ENCODE measurements around the gene AMBP.
"Not testable (repeated sequence)": the region's sequence is repeated elsewhere in the genome, so short reads cannot be mapped to it uniquely, and the experiment has no call there.

AMBP gene

GRCh38 chr9:114083666-114084065, 5.6 kb upstream of the AMBP start:
- Histone ChIP-seq H4K8ac (ENCODE audit: low read depth, low read length) (no peak overlapping the region), H3K4me1 (ENCODE audit: control insufficient read depth in 2 of 2, insufficient read depth in 1 of 2, low read depth in 1 of 2, low read length in 2 of 2) (peaks cover 0 to 2% of the 10 kb centered on the region in 2 donors), H3K4me3 (ENCODE audit: low read length in 2 of 2) (no peak overlapping the region), H3K27me3 (ENCODE audit: control insufficient read depth in 3 of 3, insufficient read depth in 3 of 3, low read depth in 1 of 3, low read length in 3 of 3) (peaks cover 0 to 36% (median 0%) of the 10 kb centered on the region in 3 experiments), H2AFZ (ENCODE audit: low read length) (no peak overlapping the region), H3K36me3 (replicated peaks in 1 of 2; ENCODE audit: control insufficient read depth in 2 of 2, insufficient read depth in 2 of 2, low read length in 2 of 2) (no peaks in the 10 kb centered on the region), H2BK120ac (ENCODE audit: low read depth, low read length) (no peak overlapping the region), H3K9me3 (replicated peaks in 1 of 2; ENCODE audit: control insufficient read depth in 2 of 2, insufficient read depth in 1 of 2, low read depth in 1 of 2, low read length in 2 of 2) (no peaks in the 10 kb centered on the region), H3K23ac (ENCODE audit: low read depth, low read length, poor library complexity) (no peak overlapping the region), H3K4ac (ENCODE audit: low read length) (no peak overlapping the region), H2AK5ac (ENCODE audit: low read depth, low read length) (no peak overlapping the region), H3K79me1 (ENCODE audit: low read depth, low read length) (no peaks in the 10 kb centered on the region), H2BK12ac (ENCODE audit: low read length) (no peak overlapping the region), H3K18ac (ENCODE audit: low read length) (no peak overlapping the region), H3K14ac (ENCODE audit: low read length) (no peak overlapping the region), H3K27ac (replicated peaks; ENCODE audit: low read length) (no peak overlapping the region), H2BK5ac (ENCODE audit: low read length) (no peak overlapping the region), H3K4me2 (ENCODE audit: insufficient read depth, low read length, poor library complexity, severe bottlenecking) (no peak overlapping the region), H2BK15ac (ENCODE audit: low read length) (no peak overlapping the region), H4K91ac (ENCODE audit: low read depth, low read length, poor library complexity) (no peak overlapping the region), H3K9ac (ENCODE audit: low read depth, low read length, poor library complexity) (no peak overlapping the region)
- no CpG with 5 or more reads among the region's 6 CpGs for WGBS, 2 donors (ENCODE audit: extremely low coverage in 2 of 2, insufficient read length in 2 of 2, insufficient replicate concordance in 1 of 2)
- no peak for DNase-seq (ENCODE audit: low spot score)

GRCh38 chr9:114082763-114083412, 4.8 kb upstream of the AMBP start:
- not testable (repeated sequence) for H3K4me3 ChIP-seq (ENCODE audit: low read length in 2 of 2); H2BK120ac ChIP-seq (ENCODE audit: low read depth, low read length); H3K9me3 ChIP-seq (replicated peaks in 1 of 2; ENCODE audit: control insufficient read depth in 2 of 2, insufficient read depth in 1 of 2, low read depth in 1 of 2, low read length in 2 of 2); H2BK5ac ChIP-seq (ENCODE audit: low read length); H4K8ac ChIP-seq (ENCODE audit: low read depth, low read length); H3K23ac ChIP-seq (ENCODE audit: low read depth, low read length, poor library complexity); H3K4ac ChIP-seq (ENCODE audit: low read length); H3K9ac ChIP-seq (ENCODE audit: low read depth, low read length, poor library complexity); H4K91ac ChIP-seq (ENCODE audit: low read depth, low read length, poor library complexity); H3K27ac ChIP-seq (replicated peaks; ENCODE audit: low read length); H2BK15ac ChIP-seq (ENCODE audit: low read length); H3K36me3 ChIP-seq (replicated peaks in 1 of 2; ENCODE audit: control insufficient read depth in 2 of 2, insufficient read depth in 2 of 2, low read length in 2 of 2); H3K4me1 ChIP-seq (ENCODE audit: control insufficient read depth in 2 of 2, insufficient read depth in 1 of 2, low read depth in 1 of 2, low read length in 2 of 2); DNase-seq (ENCODE audit: low spot score); H2BK12ac ChIP-seq (ENCODE audit: low read length); H3K4me2 ChIP-seq (ENCODE audit: insufficient read depth, low read length, poor library complexity, severe bottlenecking); H3K79me1 ChIP-seq (ENCODE audit: low read depth, low read length); H3K14ac ChIP-seq (ENCODE audit: low read length); H2AK5ac ChIP-seq (ENCODE audit: low read depth, low read length); H3K18ac ChIP-seq (ENCODE audit: low read length)
- H3K27me3 ChIP-seq (ENCODE audit: control insufficient read depth in 3 of 3, insufficient read depth in 3 of 3, low read depth in 1 of 3, low read length in 3 of 3): peaks cover 0 to 36% (median 0%) of the 10 kb centered on the region in 3 experiments
- no CpG with 5 or more reads among the region's 13 CpGs for WGBS, 2 donors (ENCODE audit: extremely low coverage in 2 of 2, insufficient read length in 2 of 2, insufficient replicate concordance in 1 of 2)
- peak overlapping the region; percentile 34 for H2AFZ ChIP-seq (ENCODE audit: low read length)

GRCh38 chr9:114082017-114082762, 4.1 kb upstream of the AMBP start:
- peak; percentile 92 for DNase-seq (ENCODE audit: low spot score)

GRCh38 chr9:114081441-114082016, 3.4 kb upstream of the AMBP start:
- H3K36me3 ChIP-seq (replicated peaks in 1 of 2; ENCODE audit: control insufficient read depth in 2 of 2, insufficient read depth in 2 of 2, low read length in 2 of 2): no peaks in the 10 kb centered on the region
- no peak for DNase-seq (ENCODE audit: low spot score)
- H3K4me1 ChIP-seq (ENCODE audit: control insufficient read depth in 2 of 2, insufficient read depth in 1 of 2, low read depth in 1 of 2, low read length in 2 of 2): peaks cover 0 to 6% of the 10 kb centered on the region in 2 donors
- no peak overlapping the region for H3K4ac ChIP-seq (ENCODE audit: low read length)
- WGBS, 2 donors (ENCODE audit: extremely low coverage in 2 of 2, insufficient read length in 2 of 2, insufficient replicate concordance in 1 of 2): no CpG with 5 or more reads among the region's 6 CpGs
- no peak overlapping the region for H3K14ac ChIP-seq (ENCODE audit: low read length)
- no peak overlapping the region for H3K27ac ChIP-seq (replicated peaks; ENCODE audit: low read length)
- no peak overlapping the region for H2BK120ac ChIP-seq (ENCODE audit: low read depth, low read length)
- no peaks in the 10 kb centered on the region for H3K79me1 ChIP-seq (ENCODE audit: low read depth, low read length)
- no peaks in the 10 kb centered on the region for H3K9me3 ChIP-seq (replicated peaks in 1 of 2; ENCODE audit: control insufficient read depth in 2 of 2, insufficient read depth in 1 of 2, low read depth in 1 of 2, low read length in 2 of 2)
- no peak overlapping the region for H2BK15ac ChIP-seq (ENCODE audit: low read length)
- no peak overlapping the region for H4K91ac ChIP-seq (ENCODE audit: low read depth, low read length, poor library complexity)
- no peak overlapping the region for H2AK5ac ChIP-seq (ENCODE audit: low read depth, low read length)
- no peak overlapping the region for H3K9ac ChIP-seq (ENCODE audit: low read depth, low read length, poor library complexity)
- no peak overlapping the region for H2AFZ ChIP-seq (ENCODE audit: low read length)
- H4K8ac ChIP-seq (ENCODE audit: low read depth, low read length): no peak overlapping the region
- H2BK12ac ChIP-seq (ENCODE audit: low read length): no peak overlapping the region
- H3K27me3 ChIP-seq (ENCODE audit: control insufficient read depth in 3 of 3, insufficient read depth in 3 of 3, low read depth in 1 of 3, low read length in 3 of 3): peaks cover 0 to 30% (median 0%) of the 10 kb centered on the region in 3 experiments
- H3K4me3 ChIP-seq (ENCODE audit: low read length in 2 of 2): no peak overlapping the region
- H3K4me2 ChIP-seq (ENCODE audit: insufficient read depth, low read length, poor library complexity, severe bottlenecking): no peak overlapping the region
- no peak overlapping the region for H3K23ac ChIP-seq (ENCODE audit: low read depth, low read length, poor library complexity)
- no peak overlapping the region for H2BK5ac ChIP-seq (ENCODE audit: low read length)
- no peak overlapping the region for H3K18ac ChIP-seq (ENCODE audit: low read length)

More at GRCh38 chr9:114082017-114082762, 4.1 kb upstream of the AMBP start:
- Histone ChIP-seq H3K9ac (ENCODE audit: low read depth, low read length, poor library complexity) (no peak overlapping the region), H3K14ac (ENCODE audit: low read length) (peak overlapping the region; percentile 14), H3K4me2 (ENCODE audit: insufficient read depth, low read length, poor library complexity, severe bottlenecking) (no peak overlapping the region), H3K23ac (ENCODE audit: low read depth, low read length, poor library complexity) (no peak overlapping the region), H3K4me1 (ENCODE audit: control insufficient read depth in 2 of 2, insufficient read depth in 1 of 2, low read depth in 1 of 2, low read length in 2 of 2) (peaks cover 0 to 6% of the 10 kb centered on the region in 2 donors), H2BK12ac (ENCODE audit: low read length) (no peak overlapping the region), H4K91ac (ENCODE audit: low read depth, low read length, poor library complexity) (peak overlapping the region; percentile 54), H2BK15ac (ENCODE audit: low read length) (no peak overlapping the region), H2BK120ac (ENCODE audit: low read depth, low read length) (no peak overlapping the region), H3K27me3 (ENCODE audit: control insufficient read depth in 3 of 3, insufficient read depth in 3 of 3, low read depth in 1 of 3, low read length in 3 of 3) (peaks cover 0 to 31% (median 0%) of the 10 kb centered on the region in 3 experiments), H3K4ac (ENCODE audit: low read length) (no peak overlapping the region), H2AK5ac (ENCODE audit: low read depth, low read length) (peak overlapping the region; percentile 81), H3K18ac (ENCODE audit: low read length) (peak overlapping the region; percentile 15), H3K4me3 (ENCODE audit: low read length in 2 of 2) (no peak overlapping the region), H3K36me3 (replicated peaks in 1 of 2; ENCODE audit: control insufficient read depth in 2 of 2, insufficient read depth in 2 of 2, low read length in 2 of 2) (no peaks in the 10 kb centered on the region), H3K79me1 (ENCODE audit: low read depth, low read length) (no peaks in the 10 kb centered on the region), H3K9me3 (replicated peaks in 1 of 2; ENCODE audit: control insufficient read depth in 2 of 2, insufficient read depth in 1 of 2, low read depth in 1 of 2, low read length in 2 of 2) (no peaks in the 10 kb centered on the region), H3K27ac (replicated peaks; ENCODE audit: low read length) (no peak overlapping the region), H2BK5ac (ENCODE audit: low read length) (no peak overlapping the region), H4K8ac (ENCODE audit: low read depth, low read length) (no peak overlapping the region), H2AFZ (ENCODE audit: low read length) (peak overlapping the region; percentile 34)
- WGBS, 2 donors (ENCODE audit: extremely low coverage in 2 of 2, insufficient read length in 2 of 2, insufficient replicate concordance in 1 of 2): no CpG with 5 or more reads among the region's 10 CpGs
